Lower lobe of right lung (tissue), 2 donors: ENCODE results near the gene RAET1G. TPM values are rescaled to one million over a fixed set of nuclear protein-coding genes. Genes with fewer than 3 reads are reported as not detected.

ENCODE experiments used
- ATAC-seq, 2 donors: fragments of 200-7000 bp; cut with Tn5 transposase; one replicate each; pipeline ENCODE4 v1.9.1; 2020 to 2022; ENCODE audit warnings: mild to moderate bottlenecking in 2 of 2, moderate library complexity in 2 of 2
- DNase-seq: peaks from one replicate; pipeline ENCODE4 v3.0.0-alpha.2; 2020
- H3K27ac ChIP-seq: fragments of 200-600 bp; one replicate; pipeline ENCODE4 v1.8.0; 2022
- H3K27me3 ChIP-seq: fragments of 200-600 bp; one replicate; pipeline ENCODE4 v1.8.0; 2022; ENCODE audit warnings: low read depth
- H3K36me3 ChIP-seq: fragments of 200-600 bp; one replicate; pipeline ENCODE4 v1.8.0; 2022; ENCODE audit warnings: mild to moderate bottlenecking
- H3K4me1 ChIP-seq: fragments of 200-600 bp; one replicate; pipeline ENCODE4 v1.8.0; 2022
- H3K4me3 ChIP-seq: fragments of 200-600 bp; one replicate; pipeline ENCODE4 v1.8.0; 2022; ENCODE audit warnings: mild to moderate bottlenecking
- H3K9me3 ChIP-seq: fragments of 200-600 bp; one replicate; pipeline ENCODE4 v1.8.0; 2022
- CTCF ChIP-seq: fragments of 200-600 bp; IDR thresholded peaks from one replicate; pipeline ENCODE4 v1.8.0; 2022; ENCODE audit warnings: antibody characterized with exemption, mild to moderate bottlenecking
- intact Hi-C: fragments of 100-400 bp; cut with DNase I; formaldehyde crosslinking; loops from one replicate; pipeline ENCODE4 v1.11.0; 2022
- total RNA-seq: library from RNA; stranded (reverse); fragmentation: NEBNext Ultra II Directional; extraction: Animal tissue kit (Norgen Biotek cat#: 25700); gene quantifications from one replicate; pipeline ENCODE4 v1.2.1, GENCODE V29; 2021
- donor health status: DM: no; HTN: yes; CAD: no; lungs with severe emphysema.

The RAET1G gene
- total RNA-seq, 1 donor from 2014 or later: 0.83 TPM

GRCh38 chr6:149871182-149871581 is 51.7 kb downstream of the RAET1G start:
- intact Hi-C loops: no loop called here

GRCh38 chr6:149869275-149869892 is 53.5 kb downstream of the RAET1G start:
- H3K27ac ChIP-seq: no peak overlapping the region
- no peak for TF ChIP-seq CTCF
- ATAC-seq: no peak
- H3K9me3 ChIP-seq: no peaks in the 10 kb centered on the region
- no peak overlapping the region for H3K4me3 ChIP-seq
- intact Hi-C loops: no loop called here
- no peak for DNase-seq
- no peaks in the 10 kb centered on the region for H3K27me3 ChIP-seq
- peaks cover 5% of the 10 kb centered on the region for H3K4me1 ChIP-seq
- no peaks in the 10 kb centered on the region for H3K36me3 ChIP-seq

More at GRCh38 chr6:149871182-149871581, 51.7 kb downstream of the RAET1G start:
- no peak for TF ChIP-seq CTCF
- no peak overlapping the region for H3K27ac ChIP-seq
- no peak overlapping the region for H3K4me3 ChIP-seq
- H3K4me1 ChIP-seq: no peaks in the 10 kb centered on the region
- no peak for DNase-seq
- no peaks in the 10 kb centered on the region for H3K9me3 ChIP-seq
- no peak for ATAC-seq
- H3K36me3 ChIP-seq: no peaks in the 10 kb centered on the region
- no peaks in the 10 kb centered on the region for H3K27me3 ChIP-seq

- DNase-seq: no peak
- ATAC-seq: no peak
- Histone ChIP-seq H3K27me3 (no peaks in the 10 kb centered on the region), H3K9me3 (no peaks in the 10 kb centered on the region), H3K4me3 (no peak overlapping the region), H3K4me1 (peaks cover 7% of the 10 kb centered on the region), H3K36me3 (no peaks in the 10 kb centered on the region), H3K27ac (no peak overlapping the region)
- intact Hi-C loops: no loop called here
- no peak for TF ChIP-seq CTCF
Observed at GRCh38 chr6:149867876-149868640, 54.9 kb downstream of the RAET1G start.

Other genes with a start within 250 kb of the RAET1G start
- gene LATS1, start 205.0 kb downstream of the RAET1G start, total RNA-seq: 30.7 TPM
- gene NUP43, start 176.6 kb downstream of the RAET1G start, total RNA-seq: 22.0 TPM
- 63.7 TPM for gene PCMT1, start 173.4 kb downstream of the RAET1G start, total RNA-seq
- 38.3 TPM for gene LRP11, start 58.8 kb downstream of the RAET1G start, total RNA-seq
- not detected for gene RAET1E, start 25.0 kb downstream of the RAET1G start, total RNA-seq
- gene ULBP2, start 18.9 kb upstream of the RAET1G start, total RNA-seq: 2.2 TPM
- 2.0 TPM for gene ULBP1, start 40.8 kb upstream of the RAET1G start, total RNA-seq
- not detected for gene RAET1L, start 102.4 kb upstream of the RAET1G start, total RNA-seq
- 2.4 TPM for gene ULBP3, start 146.0 kb upstream of the RAET1G start, total RNA-seq
- gene PPP1R14C, start 219.9 kb upstream of the RAET1G start, total RNA-seq: 15.4 TPM